AG04450 (cell line): Measurements from ENCODE around the gene KDM1B. TPM values are rescaled to one million over a fixed set of nuclear protein-coding genes. Genes with fewer than 3 reads are reported as not detected.
A peak's percentile ranks its signal among the peaks of the same experiment; 100 is the strongest.

Source experiments
- CTCF ChIA-PET: fragments of 300-600, 350-600 bp; formaldehyde crosslinking; extraction: SDS; loops from one replicate; lab custom pipeline; 2022; ENCODE audit warnings: antibody characterized with exemption, inconsistent platforms; lab: Charles Lee
- POLR2A ChIA-PET: fragments of 350-600 bp; formaldehyde crosslinking; extraction: SDS; loops from one replicate; lab custom pipeline; 2021; ENCODE audit warnings: antibody characterized with exemption, inconsistent platforms; lab: Yijun Ruan, JAX
- DNase-seq: peaks from one replicate; pipeline ENCODE4 v3.0.0-alpha.2; 2011; ENCODE audit warnings: low read depth, low spot score
- H3K27ac ChIP-seq: one replicate; pipeline ENCODE4 v1.5.1; 2012; ENCODE audit warnings: low read depth, low read length, control low read depth
- H3K27me3 ChIP-seq: one replicate; pipeline ENCODE4 v1.6.0; 2012; ENCODE audit warnings: low read length; ENCODE audit not compliant: control insufficient read depth, insufficient read depth
- H3K4me3 ChIP-seq: 2 replicates; pipeline ENCODE4 v1.5.1; 2011; ENCODE audit warnings: mild to moderate bottlenecking, low read depth, low read length, control low read depth
- H3K9me3 ChIP-seq: 2 replicates; pipeline ENCODE4 v1.5.1; 2012; ENCODE audit warnings: low read length; ENCODE audit not compliant: control insufficient read depth, insufficient read depth
- CTCF ChIP-seq: IDR thresholded peaks from 2 replicates; pipeline ENCODE4 v1.5.1; 2011; ENCODE audit warnings: low read depth, low read length, control low read depth, inconsistent platforms
- polyA minus RNA-seq: library from RNA; depleted of rRNA, polyadenylated mRNA; stranded (reverse); fragments of >200 nt; gene quantifications from 2 replicates; pipeline ENCODE4 v1.2.3, GENCODE V29; 2011; rRNA and poly(A)+ RNA removed
- polyA plus RNA-seq: library from polyadenylated mRNA; depleted of rRNA; stranded (reverse); fragments of >200 nt; gene quantifications from 2 replicates; pipeline ENCODE4 v1.2.3, GENCODE V29; 2011; rRNA removed

The KDM1B gene
- polyA plus RNA-seq (17.3 and 20.1 TPM in 2 replicates), polyA minus RNA-seq (17.3 and 21.7 TPM in 2 replicates)

GRCh38 chr6:18155150-18155863, at the start of gene KDM1B:
TSS of gene KDM1B (plus strand) at chr6:18155422. CDS start at chr6:18159896, 4,474 bp downstream.
- ChIA-PET CTCF (interaction anchor here (0.5 kb wide), 1 partner anchor 1833 kb away, joined by 3 read pairs; no protein-coding TSS in a partner anchor), POLR2A (interaction anchor here (0.6 kb wide), 1 partner anchor 244 kb away, joined by 9 read pairs; no protein-coding TSS in a partner anchor)
- Histone ChIP-seq H3K4me3 (peak within 1 kb of the TSS; percentile 93), H3K27ac (peak within 1 kb of the TSS; percentile 70), H3K9me3 (no peaks in the 10 kb centered on the region; the same call in 1 of the 2 replicates), H3K27me3 (no peaks in the 10 kb centered on the region)
- DNase-seq = peak; percentile 97
- TF ChIP-seq CTCF = no peak

GRCh38 chr6:18107061-18107460, 48.2 kb upstream of the KDM1B start:
- ChIA-PET CTCF (interaction anchor here (1.1 kb wide), 1 partner anchor 15 kb away, joined by 5 read pairs; no protein-coding TSS in a partner anchor), POLR2A (no interaction called here)
- Histone ChIP-seq H3K4me3 (no peak overlapping the region), H3K27me3 (no peaks in the 10 kb centered on the region), H3K27ac (no peak overlapping the region), H3K9me3 (peaks cover 3% of the 10 kb centered on the region; the same call in 1 of the 2 replicates)
- no peak for TF ChIP-seq CTCF
- DNase-seq = no peak

- CTCF ChIA-PET = interaction anchor here (1.4 kb wide), 1 partner anchor 12 kb away, joined by 5 read pairs; no protein-coding TSS in a partner anchor
- POLR2A ChIA-PET = no interaction called here
These were observed 45.1 kb upstream of the KDM1B start for GRCh38 chr6:18110162-18110561.

GRCh38 chr6:18115356-18115755, 39.9 kb upstream of the KDM1B start:
- no peak for DNase-seq
- ChIA-PET CTCF (interaction anchor here (0.6 kb wide), 1 partner anchor 37 kb away, joined by 5 read pairs; no protein-coding TSS in a partner anchor), POLR2A (no interaction called here)
- Histone ChIP-seq H3K9me3 (no peaks in the 10 kb centered on the region), H3K27ac (no peak overlapping the region), H3K27me3 (no peaks in the 10 kb centered on the region), H3K4me3 (no peak overlapping the region)
- TF ChIP-seq CTCF = no peak

More at GRCh38 chr6:18110162-18110561, 45.1 kb upstream of the KDM1B start:
- H3K27ac ChIP-seq = no peak overlapping the region
- no peak overlapping the region for H3K4me3 ChIP-seq
- H3K27me3 ChIP-seq = no peaks in the 10 kb centered on the region
- DNase-seq = no peak
- H3K9me3 ChIP-seq = peaks cover 3% of the 10 kb centered on the region; the same call in 1 of the 2 replicates
- TF ChIP-seq CTCF = no peak

- no peak for DNase-seq
- POLR2A ChIA-PET = no interaction called here
- no peaks in the 10 kb centered on the region for H3K27me3 ChIP-seq
- H3K4me3 ChIP-seq = no peak overlapping the region
- CTCF ChIA-PET = no interaction called here
- no peak for TF ChIP-seq CTCF
- no peak overlapping the region for H3K27ac ChIP-seq
- peaks cover 7% of the 10 kb centered on the region for H3K9me3 ChIP-seq
These were observed 38.1 kb upstream of the KDM1B start for GRCh38 chr6:18117136-18117535.
